IMR-90 (cell line): ENCODE data around the gene ZDHHC8.

Source experiments
- BHLHE40 ChIP-seq: fragments of 150-350 bp; IDR thresholded peaks from 2 replicates; pipeline ENCODE4 v1.6.1; 2016; ENCODE audit warnings: mild to moderate bottlenecking, low read depth, low read length
- CEBPB ChIP-seq: IDR thresholded peaks from 2 replicates; pipeline ENCODE4 v1.6.1; 2012; ENCODE audit warnings: low read depth, low read length, improper control_type of control experiment
- CTCF ChIP-seq: conservative IDR thresholded peaks from 2 replicates; pipeline ENCODE4 v1.5.1; 2012; ENCODE audit warnings: mild to moderate bottlenecking, low read depth, low read length, improper control_type of control experiment
- ELK1 ChIP-seq: fragments of 150-350 bp; IDR thresholded peaks from 2 replicates; pipeline ENCODE4 v1.6.1; 2016; ENCODE audit warnings: low read depth, mild to moderate bottlenecking, low read length, moderate library complexity, borderline replicate concordance
- FOS ChIP-seq: fragments of 150-350 bp; IDR thresholded peaks from 2 replicates; pipeline ENCODE4 v1.6.1; 2016; ENCODE audit warnings: low read depth, low read length
- MAFK ChIP-seq: IDR thresholded peaks from 2 replicates; pipeline ENCODE4 v1.6.1; 2012; ENCODE audit warnings: low read depth, low read length, improper control_type of control experiment
- MXI1 ChIP-seq: IDR thresholded peaks from 2 replicates; pipeline ENCODE4 v1.6.1; 2012; ENCODE audit warnings: low read depth, mild to moderate bottlenecking, low read length, moderate library complexity, borderline replicate concordance
- POLR2A ChIP-seq: IDR thresholded peaks from 2 replicates; pipeline ENCODE4 v1.6.1; 2012; ENCODE audit warnings: mild to moderate bottlenecking, low read depth, low read length
- RAD21 ChIP-seq: IDR thresholded peaks from 2 replicates; pipeline ENCODE4 v1.6.1; 2012; ENCODE audit warnings: low read length, improper control_type of control experiment
- RCOR1 ChIP-seq: IDR thresholded peaks from 2 replicates; pipeline ENCODE4 v1.6.1; 2012; ENCODE audit warnings: mild to moderate bottlenecking, low read length, improper control_type of control experiment; ENCODE audit not compliant: insufficient replicate concordance
- RFX5 ChIP-seq: IDR thresholded peaks from 2 replicates; pipeline ENCODE4 v1.8.0; 2012; ENCODE audit warnings: low read depth, mild to moderate bottlenecking, low read length, moderate library complexity
- USF2 ChIP-seq: fragments of 150-350 bp; IDR thresholded peaks from 2 replicates; pipeline ENCODE4 v1.6.1; 2017; ENCODE audit warnings: mild to moderate bottlenecking, antibody characterized with exemption, low read length, low read depth

GRCh38 chr22:20112623-20113511 is 18.7 kb upstream of the ZDHHC8 start:
- no peak for TF ChIP-seq MAFK
- TF ChIP-seq BHLHE40: no peak
- no peak for TF ChIP-seq CTCF
- no peak for TF ChIP-seq MXI1
- no peak for TF ChIP-seq RCOR1
- TF ChIP-seq CEBPB: no peak
- no peak for TF ChIP-seq RAD21
- no peak for TF ChIP-seq POLR2A
- no peak for TF ChIP-seq ELK1
- no peak for TF ChIP-seq RFX5
- no peak for TF ChIP-seq FOS
- no peak for TF ChIP-seq USF2
